GM19099 (cell line): ENCODE data around the gene ANKRD39.

Experiments used
- POLR2A ChIP-seq: IDR thresholded peaks from 3 replicates; pipeline ENCODE4 v1.6.1; 2011; ENCODE audit warnings: low read depth; ENCODE audit not compliant: insufficient read length; ENCODE audit errors: extremely low read depth

Gene ANKRD39

DNA sequence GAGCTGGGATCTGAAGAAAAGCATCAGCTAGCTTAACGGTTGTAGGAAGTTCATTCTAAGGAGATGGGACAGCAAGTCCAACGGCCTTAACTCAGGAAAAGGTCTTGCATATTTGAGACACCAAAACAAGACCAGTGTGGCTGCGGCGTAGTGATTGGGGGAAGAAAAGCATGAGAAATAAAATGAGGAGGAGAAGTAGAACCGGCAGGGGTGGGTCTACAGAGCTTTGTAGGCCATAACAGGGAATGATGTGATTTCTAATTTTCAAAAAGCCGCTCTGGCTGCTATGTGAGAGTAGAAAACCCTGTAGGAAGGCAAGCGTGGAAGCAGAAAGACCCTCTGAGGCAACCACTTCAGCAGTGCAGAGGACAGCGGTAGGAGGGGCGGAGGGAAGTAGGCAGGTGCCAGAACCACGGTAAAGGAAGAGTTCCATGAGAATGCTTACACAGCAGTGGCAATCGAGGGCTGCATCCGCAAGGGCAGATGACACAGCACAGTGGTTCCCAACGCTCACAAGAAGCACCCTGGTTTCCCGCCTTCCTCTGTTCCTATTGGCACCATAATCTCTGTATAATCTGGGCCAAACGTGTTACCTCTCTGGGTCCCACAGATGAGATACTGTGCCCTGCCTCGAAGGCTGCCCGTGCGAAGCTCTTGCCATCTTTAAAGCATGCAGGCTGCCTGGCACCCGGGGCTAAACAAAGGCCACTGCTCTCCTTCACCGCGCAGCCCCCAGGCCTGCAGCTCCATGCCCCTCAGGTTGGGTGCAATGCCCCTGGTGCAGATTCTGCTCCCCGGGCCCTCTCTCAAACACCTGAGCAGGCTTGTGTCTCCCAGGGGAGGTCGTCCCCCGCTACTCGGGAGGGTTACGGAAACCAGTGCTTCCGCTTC is 795 bp downstream of the ANKRD39 start:
- TF ChIP-seq POLR2A: no peak

DNA sequence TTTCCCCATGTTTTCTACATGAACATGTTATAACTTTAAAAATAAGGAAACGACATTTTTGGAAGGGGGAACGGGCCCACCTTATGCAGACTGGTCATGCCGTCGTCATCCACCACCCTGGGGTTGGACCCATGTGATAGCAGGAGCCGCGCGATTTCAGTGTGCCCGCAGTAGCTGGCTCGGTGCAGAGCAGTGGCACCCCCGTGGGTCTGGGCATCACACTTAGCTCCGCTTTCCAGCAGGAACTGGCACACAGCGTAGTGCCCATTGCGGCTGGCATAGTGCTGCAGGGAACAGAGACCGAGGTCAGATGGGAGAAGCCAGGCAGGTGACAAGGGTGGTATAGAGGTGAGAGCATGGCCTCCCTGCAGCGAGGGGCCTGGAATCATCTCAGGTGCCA is 4.5 kb downstream of the ANKRD39 start:
- no peak for TF ChIP-seq POLR2A

DNA sequence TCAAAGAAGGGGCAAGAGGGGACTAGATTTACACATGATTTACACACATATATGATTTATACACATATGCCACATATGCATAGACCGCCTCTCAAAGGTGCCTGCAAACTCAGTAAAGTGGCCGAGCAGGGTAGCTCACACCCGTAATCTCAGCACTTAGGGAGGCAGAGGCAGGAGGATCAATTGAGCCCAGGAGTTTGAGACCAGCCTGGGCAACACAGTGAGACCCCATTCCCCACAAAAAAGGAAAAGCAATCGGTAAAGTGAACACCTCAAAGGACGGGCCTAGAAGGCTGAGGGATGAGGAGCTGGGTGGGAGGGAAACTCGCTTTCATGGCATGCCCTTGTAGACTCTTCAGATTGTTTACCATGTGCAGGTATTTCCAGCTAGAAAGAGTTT is 5.1 kb downstream of the ANKRD39 start:
- no peak for TF ChIP-seq POLR2A

DNA sequence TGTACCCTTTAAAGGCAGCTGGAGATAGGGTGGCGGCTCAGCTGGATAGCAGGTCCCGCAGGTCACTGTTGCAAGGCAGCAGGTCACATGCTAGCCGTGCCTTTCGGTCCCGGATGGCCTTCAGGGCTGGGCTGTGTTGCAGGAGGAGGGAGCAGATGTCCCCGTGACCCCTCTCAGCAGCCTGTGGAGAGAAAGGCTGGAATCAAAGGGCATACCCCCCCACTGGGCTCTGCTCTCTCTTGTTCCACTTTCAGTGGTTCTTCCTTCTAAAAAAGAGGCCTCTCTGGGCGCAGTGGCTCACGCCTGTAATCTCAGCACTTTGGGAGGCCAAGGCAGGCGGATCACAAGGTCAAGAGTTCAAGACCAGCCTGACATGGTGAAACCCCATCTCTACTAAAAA is 9.6 kb downstream of the ANKRD39 start:
- TF ChIP-seq POLR2A: no peak

DNA sequence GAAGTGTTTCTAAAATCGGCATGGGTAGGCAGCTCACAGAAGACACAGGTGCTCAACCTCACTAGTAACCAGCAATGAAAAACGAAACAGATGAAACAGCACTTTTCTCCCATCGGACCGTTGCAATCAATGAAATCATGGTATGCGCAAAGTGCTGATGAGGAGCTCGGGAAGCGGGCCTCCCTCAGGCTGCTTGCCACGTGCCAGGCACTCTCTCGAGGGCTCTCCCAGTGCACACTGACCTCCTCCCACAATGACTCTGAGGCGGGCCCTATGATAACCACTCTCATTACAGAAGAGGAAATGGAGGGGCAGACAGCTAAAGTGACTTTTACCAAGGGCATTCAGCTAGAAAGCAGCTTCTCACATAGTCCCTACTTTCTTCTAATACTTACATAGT is 10.2 kb downstream of the ANKRD39 start:
- no peak for TF ChIP-seq POLR2A

DNA sequence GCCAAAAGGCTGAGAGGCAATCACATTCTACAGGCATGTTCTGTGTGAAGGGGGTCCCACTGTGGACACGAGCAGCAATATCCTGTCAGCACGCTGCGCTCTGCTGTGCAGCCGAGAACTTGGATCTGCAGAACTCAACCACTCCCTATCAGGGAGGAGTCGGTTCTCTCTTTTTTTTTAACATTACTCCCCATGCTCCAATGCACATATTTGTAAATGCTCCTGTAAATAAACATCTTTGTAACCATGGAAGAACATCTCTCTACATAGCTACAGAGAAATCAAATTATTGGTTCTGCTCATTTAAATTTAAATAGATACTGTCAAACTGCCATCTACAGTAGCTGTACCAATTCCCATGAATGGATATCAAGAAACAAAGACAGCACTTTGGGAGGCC is 11.0 kb downstream of the ANKRD39 start:
- TF ChIP-seq POLR2A: no peak

DNA sequence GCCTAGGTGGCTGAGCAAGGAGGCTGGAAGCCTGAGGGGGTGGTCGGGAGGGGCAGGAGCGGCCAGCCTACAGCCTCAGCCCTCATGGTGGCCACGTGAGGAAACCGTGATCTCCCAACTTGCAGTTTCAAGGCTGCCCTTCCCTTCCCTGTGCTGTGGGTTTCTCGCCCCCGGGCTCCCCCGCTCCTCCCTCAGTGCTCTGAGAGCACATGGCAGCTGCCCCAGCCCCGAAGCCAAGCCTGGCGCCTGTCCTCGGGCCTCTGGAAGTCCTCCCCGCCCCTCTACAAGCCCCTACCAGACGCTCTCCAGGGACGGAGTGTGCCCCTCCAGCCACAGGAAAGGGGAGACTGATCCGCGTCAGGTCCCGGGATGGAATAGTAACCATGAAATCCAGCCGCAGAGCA is 13.4 kb downstream of the ANKRD39 start:
- TF ChIP-seq POLR2A: no peak

DNA sequence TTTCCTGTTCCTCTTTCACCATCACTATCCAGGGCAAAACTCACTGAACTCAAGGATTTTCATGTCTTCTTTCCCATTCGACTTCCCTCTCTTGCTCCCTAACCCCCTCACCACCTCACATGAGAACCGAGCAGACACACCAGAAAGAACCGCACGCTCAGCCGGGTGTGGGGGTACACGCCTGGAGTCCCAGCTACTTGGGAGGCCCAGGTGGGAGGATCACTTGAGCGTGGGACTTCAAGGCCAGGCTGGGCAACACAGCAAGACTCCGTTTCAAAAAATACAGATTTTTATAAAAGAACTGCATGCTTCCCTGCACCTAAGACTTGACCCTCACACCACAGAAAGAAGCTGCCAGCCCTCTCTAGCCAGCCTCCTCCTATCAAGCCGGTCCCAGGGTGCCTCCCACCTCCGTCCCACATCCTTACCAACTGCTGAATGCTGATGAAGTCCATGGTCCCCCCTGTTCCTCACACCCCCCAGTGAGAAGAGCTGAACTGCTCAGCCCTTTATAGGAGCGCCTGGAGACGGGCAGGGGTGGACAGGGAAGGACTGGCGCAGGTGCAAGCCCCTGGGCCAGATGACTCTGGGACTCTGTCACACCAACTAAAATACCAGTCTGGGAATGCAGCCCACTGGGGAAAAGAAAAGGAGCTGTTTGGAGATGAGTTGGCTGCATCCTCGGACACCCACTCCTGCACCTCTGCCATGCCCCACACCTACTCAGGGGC is 14.1 kb downstream of the ANKRD39 start, which contains the start of gene ANKRD23:
Gene ANKRD23, minus strand, starts transcription at position 484 of the 731 bp plus-strand sequence. Its CDS starts 29 bp downstream, at position 455.
- no peak for TF ChIP-seq POLR2A

DNA sequence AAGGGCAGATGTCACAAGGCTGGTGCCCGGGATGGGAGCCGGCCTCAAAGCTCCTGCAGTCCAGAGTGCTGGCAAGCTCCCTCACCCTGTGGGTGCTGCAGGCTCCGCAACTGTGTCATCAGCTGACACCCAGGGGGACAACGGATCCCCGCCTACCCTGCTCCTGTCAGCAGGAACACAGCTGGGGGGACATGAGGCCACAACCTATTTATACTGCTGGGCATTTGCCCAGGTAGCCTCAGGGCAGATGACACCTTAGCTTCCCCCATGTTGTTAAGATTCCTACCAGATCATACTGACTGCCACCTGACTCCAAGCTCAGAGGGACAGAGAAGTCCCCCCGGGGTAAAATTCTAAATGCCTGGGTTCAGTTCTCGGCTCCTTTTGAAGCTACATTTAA is 15.2 kb downstream of the ANKRD39 start:
- no peak for TF ChIP-seq POLR2A

DNA sequence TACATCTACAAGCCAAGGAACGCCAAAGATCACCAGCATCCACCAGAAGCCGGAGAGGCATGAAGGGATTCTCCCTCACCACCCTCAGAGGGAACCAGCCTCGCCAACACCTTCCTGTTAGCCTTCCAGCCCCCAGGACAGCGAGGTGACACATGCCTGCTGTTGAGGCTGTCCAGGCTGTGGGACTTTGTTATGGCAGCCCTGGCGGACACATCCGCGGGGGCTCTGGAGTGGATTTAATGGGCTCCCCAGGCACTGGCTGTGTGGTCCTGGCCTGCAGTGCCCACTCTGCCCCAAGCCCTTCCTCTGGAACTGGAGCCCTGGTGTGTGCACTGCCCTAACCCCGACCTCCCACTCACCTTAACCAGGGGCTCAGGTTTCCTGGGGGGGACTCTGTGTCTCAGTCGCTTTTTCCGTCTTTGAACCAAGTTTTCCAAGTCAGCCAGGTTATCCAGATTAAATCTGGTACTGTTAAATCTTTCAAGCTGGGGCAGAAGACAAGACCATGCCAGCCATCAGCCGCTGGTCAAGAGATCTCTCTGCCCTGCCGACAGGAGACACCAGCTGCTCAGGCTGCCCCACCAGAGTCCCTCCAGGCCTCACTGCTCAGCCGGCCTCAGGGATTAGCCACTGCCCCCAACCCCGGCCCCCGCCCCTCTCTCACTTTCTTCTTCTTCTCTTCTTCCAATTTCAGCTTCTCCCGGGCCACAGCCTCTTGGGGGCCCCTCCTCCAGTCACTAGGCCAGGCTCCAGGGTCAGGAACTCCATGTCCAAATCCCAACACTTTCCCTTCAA is 15.9 kb downstream of the ANKRD39 start:
- no peak for TF ChIP-seq POLR2A

DNA sequence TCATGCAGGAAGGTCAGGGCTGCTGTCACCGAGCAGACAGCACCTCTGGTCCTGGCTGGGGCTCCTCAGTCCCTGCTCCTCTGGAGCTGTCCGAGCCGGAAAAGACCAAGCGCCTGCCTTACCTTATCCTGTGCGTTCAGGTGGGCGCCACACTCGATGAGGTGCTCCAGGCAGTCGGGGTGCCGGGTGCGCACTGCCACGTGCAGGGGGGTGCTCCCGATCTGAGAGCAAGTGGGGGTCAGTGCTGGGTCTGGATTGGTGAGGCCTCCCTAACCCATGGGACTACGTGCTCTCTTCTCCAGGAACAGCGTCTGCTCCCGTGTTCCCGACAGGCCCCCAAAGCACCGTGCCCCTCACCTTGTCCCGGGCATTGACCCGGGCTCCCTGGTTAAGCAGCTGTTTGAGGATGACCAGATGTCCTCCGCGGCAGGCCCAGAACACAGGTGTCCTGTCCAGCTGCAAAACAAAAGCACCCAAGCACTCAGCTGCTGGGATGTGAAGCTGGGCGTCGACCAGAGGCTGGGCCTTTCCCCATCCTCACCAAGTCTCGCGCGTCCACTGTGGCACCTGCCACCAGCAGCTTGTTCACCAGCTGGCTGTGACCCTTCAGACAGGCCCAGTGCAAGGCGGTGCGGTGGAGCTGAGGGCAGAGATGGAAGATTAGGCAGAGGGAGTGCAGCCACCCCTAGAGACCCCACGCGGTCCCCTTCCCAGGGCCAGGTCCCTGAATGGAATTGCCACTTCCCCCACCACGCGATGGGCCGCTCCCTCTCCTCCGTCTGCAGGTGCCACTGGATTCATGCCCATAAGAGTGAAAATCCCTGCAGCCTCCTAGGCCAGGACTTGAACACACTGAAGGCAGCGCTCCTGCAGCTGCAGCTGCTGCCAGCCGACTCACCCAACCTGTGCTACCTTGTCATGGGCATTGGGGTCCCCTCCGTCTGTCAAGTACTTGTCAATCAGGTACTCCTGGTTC is 17.7 kb downstream of the ANKRD39 start:
- no peak for TF ChIP-seq POLR2A

DNA sequence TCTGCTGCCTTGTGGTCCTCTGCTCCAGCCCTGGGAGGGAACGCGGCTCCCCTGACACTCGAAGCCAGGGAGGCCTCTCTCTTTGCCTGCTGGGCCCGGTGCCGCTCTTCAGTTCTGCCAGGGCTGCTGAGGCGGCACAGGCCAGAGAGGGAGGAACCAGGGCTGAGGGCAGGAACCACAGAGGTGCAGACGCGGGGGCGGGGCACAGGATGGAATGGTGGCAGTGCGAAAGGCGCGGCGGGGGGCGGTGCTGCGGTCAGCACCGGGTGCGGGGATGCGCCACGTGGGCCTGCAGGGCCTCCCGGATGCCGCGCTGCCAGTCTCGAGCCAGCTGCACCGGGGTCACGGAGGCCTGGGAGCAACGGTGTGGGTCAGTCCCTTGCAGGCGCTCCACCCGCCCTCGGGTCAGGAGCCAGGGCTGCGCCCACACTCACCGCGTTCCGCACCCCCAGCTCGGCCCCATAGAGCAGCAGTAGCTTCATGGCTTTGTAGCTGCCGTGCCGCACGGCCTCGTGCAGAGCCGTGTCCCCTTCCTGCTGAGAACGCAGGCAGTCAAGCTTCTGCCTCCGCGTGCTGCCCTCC is 18.4 kb downstream of the ANKRD39 start:
- TF ChIP-seq POLR2A: no peak

DNA sequence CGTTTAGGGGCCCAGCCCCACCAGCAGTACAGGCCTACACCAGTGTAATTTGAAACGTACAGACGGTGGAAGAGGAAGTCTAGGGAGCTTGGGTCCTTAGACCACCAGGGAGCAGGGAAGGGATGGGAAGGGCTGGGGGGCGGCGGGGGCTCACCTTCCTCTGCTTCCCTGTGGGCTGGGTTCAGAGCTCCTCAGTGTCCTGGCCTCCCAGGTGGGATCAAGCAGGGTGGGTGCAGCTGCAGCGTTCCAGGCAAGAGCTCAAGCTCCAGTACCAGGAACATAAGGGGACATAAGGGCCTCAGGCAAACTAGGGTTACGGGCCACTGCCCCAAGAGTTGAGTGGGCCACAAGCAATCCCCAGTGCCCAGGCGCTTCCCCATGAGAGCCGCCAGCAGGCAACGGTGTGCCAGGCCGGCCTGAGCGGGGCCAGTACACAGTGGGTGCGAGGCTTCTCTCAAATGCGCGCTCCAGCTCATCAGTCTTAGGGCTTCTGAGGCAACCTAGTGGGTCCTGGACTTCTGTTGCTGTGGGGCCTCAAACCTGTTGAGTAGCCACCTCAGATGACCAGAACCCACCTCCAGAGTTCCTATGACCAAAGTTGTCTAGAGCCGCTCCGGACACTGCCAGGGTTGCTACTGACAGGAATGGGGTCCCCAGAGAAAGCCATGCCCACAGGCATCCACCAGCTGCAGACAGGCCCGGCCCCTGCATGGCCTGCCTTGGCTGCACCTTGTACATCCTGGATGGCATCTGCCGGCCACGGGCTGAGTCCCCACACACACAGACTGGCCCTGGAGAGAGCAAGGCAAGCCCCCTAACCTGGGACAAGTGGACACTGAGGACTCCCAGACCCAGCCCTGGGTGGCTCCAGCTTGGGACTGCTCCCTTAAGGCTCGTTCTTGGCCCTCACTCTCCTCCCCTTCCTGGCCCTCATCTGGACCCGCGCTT is 19.2 kb downstream of the ANKRD39 start:
- TF ChIP-seq POLR2A: no peak
